Activated T-helper 17 cell treated with anti-CD3 and anti-CD28 coated beads, Interleukin-2, amount 50 U/mL, for 72 hours (primary cell): ENCODE measurements around the gene MARCHF9. TPM values are rescaled to one million over a fixed set of nuclear protein-coding genes. Genes with fewer than 3 reads are reported as not detected.

Experiments
- ATAC-seq: fragments of 150-1000 bp; cut with Tn5 transposase; replicated peaks from 2 replicates; pipeline ENCODE4 v1.10.0; 2021; ENCODE audit warnings: mild to moderate bottlenecking, moderate library complexity
- H3K27ac Mint-ChIP-seq: one replicate; pipeline ENCODE4 v1.8.0; 2022; ENCODE audit warnings: mixed read lengths
- H3K27me3 Mint-ChIP-seq: one replicate; pipeline ENCODE4 v1.8.0; 2022; ENCODE audit warnings: mixed read lengths
- H3K36me3 Mint-ChIP-seq: one replicate; pipeline ENCODE4 v1.8.0; 2022; ENCODE audit warnings: low read depth, mild to moderate bottlenecking, mixed read lengths
- H3K4me1 Mint-ChIP-seq: one replicate; pipeline ENCODE4 v1.8.0; 2022; ENCODE audit warnings: mixed read lengths
- H3K4me3 Mint-ChIP-seq: one replicate; pipeline ENCODE4 v1.8.0; 2022; ENCODE audit warnings: mild to moderate bottlenecking, mixed read lengths
- H3K9me3 Mint-ChIP-seq: one replicate; pipeline ENCODE4 v1.8.0; 2022; ENCODE audit warnings: mixed read lengths
- total RNA-seq, 2 donors: library from RNA; stranded (reverse); gene quantifications; one replicate each; pipeline ENCODE4 v1.2.3, GENCODE V29; 2022

Gene MARCHF9
- total RNA-seq, 2 donors from 2014 or later, result 22.5 to 26.9 TPM

DNA sequence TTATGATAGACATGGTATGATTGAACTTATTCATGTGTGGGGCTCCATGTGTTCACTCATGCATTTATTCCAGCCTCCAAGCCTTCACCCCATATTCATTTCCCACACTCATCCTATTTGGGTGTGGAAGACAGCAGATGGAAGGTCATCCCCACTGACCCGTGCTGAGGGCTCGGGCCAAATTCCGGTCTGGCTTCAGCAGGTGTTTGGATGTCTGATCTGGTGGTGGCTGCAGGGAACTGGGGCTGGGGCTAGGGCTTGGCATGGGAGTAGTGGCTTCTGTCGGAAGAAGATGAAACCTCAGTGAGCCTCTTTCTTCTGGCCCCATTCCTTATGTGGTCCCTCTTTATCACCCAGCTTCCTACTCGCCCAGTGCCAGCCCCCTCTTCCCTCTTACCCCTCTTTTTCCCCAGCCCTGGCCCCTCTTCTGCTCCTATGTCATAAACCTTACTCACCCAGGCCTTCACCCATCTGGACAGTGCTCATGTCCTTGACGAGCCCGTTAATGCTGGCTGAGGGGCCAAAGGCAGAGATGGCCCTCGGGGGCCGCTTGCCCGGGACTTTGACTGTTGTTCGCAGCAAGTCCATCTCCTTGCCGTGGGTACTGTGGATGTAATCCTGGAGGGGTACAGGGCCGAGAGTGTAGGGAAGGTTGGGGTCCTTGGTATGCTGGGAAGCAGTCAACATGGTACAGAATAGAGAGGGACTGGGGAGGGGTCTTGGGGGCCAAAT is 24.4 kb upstream of the MARCHF9 start:
- Mint-ChIP-seq H3K4me1 (peaks cover 10% of the 10 kb centered on the region), H3K4me3 (no peak overlapping the region), H3K36me3 (peaks cover 93% of the 10 kb centered on the region), H3K9me3 (no peaks in the 10 kb centered on the region), H3K27me3 (no peaks in the 10 kb centered on the region), H3K27ac (no peak overlapping the region)
- ATAC-seq, result no peak

DNA sequence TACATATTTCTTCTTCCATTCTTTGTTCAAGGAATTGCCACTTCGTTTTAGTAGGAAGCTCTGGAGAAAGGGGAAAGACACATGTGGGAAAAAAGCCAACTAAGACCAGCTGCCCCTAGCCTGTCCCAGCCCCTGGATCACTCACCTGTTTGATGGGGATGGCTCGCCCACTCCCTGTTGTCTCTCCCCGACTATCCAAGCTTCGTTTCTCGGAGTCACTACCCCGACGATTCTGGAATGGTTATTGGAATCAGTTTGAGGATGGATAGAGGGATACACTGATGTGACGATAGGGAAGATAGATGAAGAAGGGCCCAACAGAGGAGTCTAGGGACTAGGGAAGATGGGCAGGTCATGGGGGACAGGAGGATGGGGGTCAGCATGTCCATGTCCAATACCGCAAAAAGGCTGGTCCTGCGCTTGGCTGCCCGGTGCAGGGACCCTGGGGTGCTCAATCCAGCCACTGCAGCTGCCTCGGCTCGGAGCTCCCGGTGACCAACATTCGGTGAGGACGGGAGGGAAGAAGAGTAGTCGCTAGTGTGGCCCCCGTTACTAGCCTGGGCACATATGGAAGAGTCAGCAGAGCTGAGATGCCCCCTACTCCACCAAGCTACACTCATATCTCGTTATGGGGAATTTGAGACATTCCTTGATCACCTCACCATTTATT is 23.4 kb upstream of the MARCHF9 start:
- H3K4me3 Mint-ChIP-seq, result no peak overlapping the region
- no peaks in the 10 kb centered on the region for H3K27me3 Mint-ChIP-seq
- no peak for ATAC-seq
- H3K36me3 Mint-ChIP-seq, result peaks cover 91% of the 10 kb centered on the region
- H3K4me1 Mint-ChIP-seq, result peaks cover 13% of the 10 kb centered on the region
- H3K27ac Mint-ChIP-seq, result no peak overlapping the region
- no peaks in the 10 kb centered on the region for H3K9me3 Mint-ChIP-seq

DNA sequence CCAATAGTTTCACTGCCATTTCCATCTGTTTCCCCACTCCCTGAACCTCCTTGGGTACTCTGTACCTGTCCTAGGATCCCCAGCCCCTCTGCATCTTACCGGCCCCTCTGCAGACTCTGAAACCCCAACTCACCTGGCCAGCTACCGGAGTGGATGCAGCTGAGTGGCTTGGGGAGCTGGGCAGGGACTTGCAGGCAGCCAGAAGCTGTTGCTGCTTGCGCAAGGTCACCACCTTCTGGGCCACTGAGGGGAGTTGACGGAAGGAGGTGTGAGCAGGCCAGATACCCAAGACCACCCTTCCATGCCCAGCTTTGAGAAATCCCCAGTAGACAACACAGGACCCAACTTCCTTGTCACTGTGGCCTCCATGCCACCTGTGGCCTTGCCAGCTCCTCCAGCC is 22.6 kb upstream of the MARCHF9 start:
- no peak for ATAC-seq
- Mint-ChIP-seq H3K4me1 (peaks cover 16% of the 10 kb centered on the region), H3K4me3 (no peak overlapping the region), H3K27me3 (no peaks in the 10 kb centered on the region), H3K9me3 (no peaks in the 10 kb centered on the region), H3K27ac (peak overlapping the region; percentile 66), H3K36me3 (peaks cover 95% of the 10 kb centered on the region)

DNA sequence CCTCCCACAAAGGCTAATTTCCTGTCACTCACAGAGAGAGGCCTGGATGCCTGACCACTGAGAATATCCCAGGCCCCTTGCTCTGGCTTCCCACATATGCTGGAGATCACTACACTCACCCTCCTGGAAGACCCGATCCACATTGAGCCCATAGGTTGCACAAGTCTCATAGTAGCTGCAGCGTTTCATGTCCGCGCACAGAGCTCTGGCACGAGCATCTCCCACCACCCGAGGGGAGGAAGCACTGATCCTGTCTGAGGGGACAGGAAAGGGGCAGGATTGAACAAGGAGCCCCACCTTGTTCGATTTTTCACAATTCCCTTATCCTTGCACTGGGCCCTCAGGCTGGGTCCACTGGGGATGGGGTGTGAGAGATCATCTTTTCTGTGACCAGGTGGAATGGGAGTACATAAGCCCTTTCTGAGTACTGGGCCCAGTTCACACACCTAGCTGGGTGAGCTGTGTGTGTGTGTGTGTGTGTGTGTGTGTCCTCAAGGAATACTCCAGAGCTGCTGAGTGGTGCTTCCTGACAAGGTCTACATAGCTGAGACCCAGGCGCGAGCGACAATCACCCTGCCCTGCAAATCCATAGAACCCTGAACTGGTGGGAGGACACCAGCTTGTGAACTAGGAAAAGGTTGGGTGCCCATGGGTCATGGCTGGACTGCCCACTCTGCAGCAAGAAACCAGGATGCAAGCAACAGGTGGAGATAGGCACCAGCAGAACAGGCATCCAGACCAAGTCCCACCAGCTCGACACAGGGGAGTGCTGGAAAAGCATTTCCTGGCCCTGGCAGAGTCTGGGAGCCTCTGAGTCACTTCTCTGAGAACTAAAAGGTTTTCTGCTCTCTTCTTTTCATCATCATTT is 21.9 kb upstream of the MARCHF9 start:
- no peaks in the 10 kb centered on the region for H3K9me3 Mint-ChIP-seq
- H3K27ac Mint-ChIP-seq, result peak overlapping the region; percentile 66
- no peak for ATAC-seq
- H3K27me3 Mint-ChIP-seq, result no peaks in the 10 kb centered on the region
- peaks cover 16% of the 10 kb centered on the region for H3K4me1 Mint-ChIP-seq
- H3K36me3 Mint-ChIP-seq, result peaks cover 88% of the 10 kb centered on the region
- H3K4me3 Mint-ChIP-seq, result no peak overlapping the region

DNA sequence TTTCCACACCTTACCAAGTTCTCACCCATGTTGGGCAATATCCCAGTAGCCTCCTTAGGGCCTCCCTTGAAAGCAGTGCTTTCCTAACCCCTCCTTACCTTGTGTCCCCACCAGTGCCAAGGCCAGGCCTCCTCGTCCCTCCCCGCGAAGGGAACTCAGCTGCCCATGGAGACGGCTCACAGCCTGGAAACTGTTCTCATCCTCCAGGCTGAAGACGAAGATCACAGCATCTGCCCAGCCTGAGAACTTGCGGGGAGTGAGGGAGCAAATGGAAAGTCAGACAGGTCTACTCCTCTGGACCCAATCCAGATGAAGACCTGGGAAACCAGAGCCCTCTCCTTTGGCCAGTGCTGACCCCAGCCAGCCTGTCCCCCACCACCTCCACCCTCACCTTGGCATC is 21.0 kb upstream of the MARCHF9 start:
- H3K4me1 Mint-ChIP-seq, result peaks cover 10% of the 10 kb centered on the region
- no peak for ATAC-seq
- H3K36me3 Mint-ChIP-seq, result peaks cover 80% of the 10 kb centered on the region
- no peaks in the 10 kb centered on the region for H3K9me3 Mint-ChIP-seq
- H3K4me3 Mint-ChIP-seq, result no peak overlapping the region
- no peaks in the 10 kb centered on the region for H3K27me3 Mint-ChIP-seq
- no peak overlapping the region for H3K27ac Mint-ChIP-seq

DNA sequence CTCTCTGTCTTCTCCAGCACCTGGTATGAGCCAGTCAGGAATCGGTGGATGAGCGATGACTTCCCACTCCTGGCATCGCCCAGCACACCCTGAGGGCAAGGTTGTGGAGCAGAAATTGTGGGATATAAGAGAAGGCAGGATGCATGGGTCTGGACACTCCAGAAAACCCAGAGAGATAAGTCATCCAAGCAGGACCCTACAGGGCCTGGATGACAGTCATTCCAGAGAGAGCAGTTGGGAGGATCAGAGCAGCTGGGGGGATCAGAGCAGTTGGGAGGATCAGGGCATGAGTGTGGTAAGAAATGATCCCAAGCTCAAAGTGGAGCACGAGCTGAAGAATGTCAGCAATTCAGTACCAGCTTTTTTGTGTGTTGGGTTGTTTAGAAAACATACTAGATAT is 20.3 kb upstream of the MARCHF9 start:
- no peak for ATAC-seq
- no peaks in the 10 kb centered on the region for H3K27me3 Mint-ChIP-seq
- no peak overlapping the region for H3K4me3 Mint-ChIP-seq
- H3K36me3 Mint-ChIP-seq, result peaks cover 80% of the 10 kb centered on the region
- no peak overlapping the region for H3K27ac Mint-ChIP-seq
- H3K4me1 Mint-ChIP-seq, result peaks cover 16% of the 10 kb centered on the region
- H3K9me3 Mint-ChIP-seq, result no peaks in the 10 kb centered on the region

DNA sequence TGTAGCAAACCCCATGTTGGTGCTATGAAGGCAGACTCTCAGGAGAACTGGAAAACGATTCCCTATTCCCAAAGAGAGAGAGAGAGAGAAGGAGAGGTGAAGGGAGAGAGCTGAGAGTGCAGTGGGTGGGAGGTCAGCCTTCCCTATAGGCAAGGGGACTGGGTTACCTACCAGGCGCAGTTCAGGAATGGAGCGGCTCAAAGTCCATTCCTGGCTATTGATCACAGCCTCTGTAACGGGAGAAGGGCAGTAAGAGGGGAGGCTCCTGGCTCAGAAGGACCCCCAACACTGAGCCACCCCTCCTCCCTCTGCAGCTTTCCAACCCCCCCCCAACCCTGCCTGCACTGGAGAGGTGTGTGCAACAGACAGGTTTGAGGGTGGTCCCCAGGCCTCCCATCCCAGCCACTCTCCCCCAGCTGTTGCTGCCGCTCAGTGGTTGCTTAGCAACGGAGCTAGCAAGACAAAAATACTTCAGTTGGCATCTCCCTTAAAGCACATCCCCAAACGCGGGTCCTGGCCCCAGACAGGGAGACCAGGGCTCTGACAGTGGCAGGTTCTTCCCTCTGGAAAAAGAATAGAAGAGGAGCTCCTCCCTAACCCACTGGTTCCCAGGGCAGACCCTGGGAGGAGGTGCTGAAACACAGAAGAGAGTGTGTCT is 19.6 kb upstream of the MARCHF9 start:
- Mint-ChIP-seq H3K9me3 (no peaks in the 10 kb centered on the region), H3K27me3 (no peaks in the 10 kb centered on the region), H3K36me3 (peaks cover 75% of the 10 kb centered on the region), H3K4me1 (peaks cover 17% of the 10 kb centered on the region), H3K27ac (no peak overlapping the region), H3K4me3 (no peak overlapping the region)
- no peak for ATAC-seq

DNA sequence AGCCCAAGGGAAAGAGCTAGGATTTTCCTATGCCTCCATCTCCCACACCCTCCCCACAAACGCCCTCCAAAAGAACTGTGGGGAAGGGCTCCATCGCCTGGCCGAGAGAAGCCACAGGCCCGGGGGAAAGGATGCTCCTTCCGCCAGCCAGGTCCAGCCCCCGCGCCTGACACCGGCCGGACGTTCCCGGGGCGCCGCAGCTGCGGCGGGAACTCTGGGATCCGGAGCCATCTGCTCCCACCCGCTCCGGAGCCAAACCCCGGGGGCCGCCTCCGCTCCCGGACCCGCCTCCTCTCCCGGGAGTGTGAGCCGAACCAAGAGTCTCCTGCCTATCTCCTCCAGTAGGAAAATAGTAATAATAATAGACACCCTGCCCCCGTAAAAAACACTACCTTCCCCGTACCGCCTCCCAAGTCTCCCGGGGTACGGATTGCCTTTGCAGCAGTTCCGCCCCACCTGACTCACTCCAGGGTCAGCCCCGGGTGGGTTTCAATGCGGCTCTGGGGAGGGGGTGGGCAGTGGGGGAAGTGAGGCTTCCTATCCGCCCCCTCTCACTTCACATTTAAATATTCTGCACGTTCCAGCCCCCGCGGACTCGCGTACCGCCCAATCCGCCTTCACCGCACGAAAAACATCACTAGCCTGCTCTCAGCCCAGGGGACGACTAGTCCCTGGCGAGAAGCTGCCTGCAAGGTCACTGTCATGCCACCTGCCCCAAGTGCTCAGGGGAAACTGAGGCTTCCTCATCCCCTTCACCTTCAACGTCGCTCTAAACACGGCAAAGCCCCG is 18.8 kb upstream of the MARCHF9 start:
- Mint-ChIP-seq H3K4me1 (peaks cover 24% of the 10 kb centered on the region), H3K27me3 (no peaks in the 10 kb centered on the region), H3K9me3 (no peaks in the 10 kb centered on the region), H3K27ac (peak overlapping the region; percentile 78), H3K4me3 (no peak overlapping the region), H3K36me3 (peaks cover 74% of the 10 kb centered on the region)
- no peak for ATAC-seq

DNA sequence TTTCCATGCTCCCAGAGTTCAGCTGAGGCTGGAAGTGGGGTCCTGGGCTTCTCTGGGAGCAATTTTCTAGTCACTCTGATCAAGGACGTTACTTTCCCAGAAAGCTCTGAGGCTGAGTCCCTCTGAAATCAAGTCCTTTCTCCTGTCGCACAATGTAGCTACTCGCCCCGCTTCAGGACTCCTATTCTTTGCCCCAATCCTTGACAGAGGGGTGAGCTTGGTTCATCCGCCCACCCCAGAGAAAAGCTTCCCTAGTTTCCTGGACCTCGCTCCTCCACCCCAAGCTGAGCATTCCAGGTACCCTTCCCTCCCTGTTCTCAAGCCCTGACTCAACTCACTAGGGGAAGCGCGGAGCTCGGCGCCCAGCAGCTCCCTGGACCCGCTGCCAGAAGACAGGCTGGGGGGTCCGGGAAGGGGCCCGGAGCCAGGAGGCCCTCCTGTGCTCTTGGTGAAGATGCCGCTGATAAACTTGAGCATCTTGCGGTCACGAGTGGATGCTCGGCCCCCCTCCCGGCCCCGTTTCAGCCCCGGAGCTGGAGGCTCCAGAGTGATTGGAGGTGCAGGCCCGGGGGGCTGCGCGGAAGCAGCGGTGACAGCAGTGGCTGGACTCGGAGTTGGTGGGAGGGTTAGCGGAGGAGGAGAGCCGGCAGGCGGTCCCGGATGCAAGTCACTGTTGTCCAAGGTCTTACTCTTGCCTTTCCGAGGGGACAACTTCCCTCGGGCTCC is 18.0 kb upstream of the MARCHF9 start:
- Mint-ChIP-seq H3K4me3 (no peak overlapping the region), H3K4me1 (peaks cover 27% of the 10 kb centered on the region), H3K27ac (peak overlapping the region; percentile 78), H3K9me3 (no peaks in the 10 kb centered on the region), H3K27me3 (no peaks in the 10 kb centered on the region), H3K36me3 (peaks cover 69% of the 10 kb centered on the region)
- no peak for ATAC-seq

DNA sequence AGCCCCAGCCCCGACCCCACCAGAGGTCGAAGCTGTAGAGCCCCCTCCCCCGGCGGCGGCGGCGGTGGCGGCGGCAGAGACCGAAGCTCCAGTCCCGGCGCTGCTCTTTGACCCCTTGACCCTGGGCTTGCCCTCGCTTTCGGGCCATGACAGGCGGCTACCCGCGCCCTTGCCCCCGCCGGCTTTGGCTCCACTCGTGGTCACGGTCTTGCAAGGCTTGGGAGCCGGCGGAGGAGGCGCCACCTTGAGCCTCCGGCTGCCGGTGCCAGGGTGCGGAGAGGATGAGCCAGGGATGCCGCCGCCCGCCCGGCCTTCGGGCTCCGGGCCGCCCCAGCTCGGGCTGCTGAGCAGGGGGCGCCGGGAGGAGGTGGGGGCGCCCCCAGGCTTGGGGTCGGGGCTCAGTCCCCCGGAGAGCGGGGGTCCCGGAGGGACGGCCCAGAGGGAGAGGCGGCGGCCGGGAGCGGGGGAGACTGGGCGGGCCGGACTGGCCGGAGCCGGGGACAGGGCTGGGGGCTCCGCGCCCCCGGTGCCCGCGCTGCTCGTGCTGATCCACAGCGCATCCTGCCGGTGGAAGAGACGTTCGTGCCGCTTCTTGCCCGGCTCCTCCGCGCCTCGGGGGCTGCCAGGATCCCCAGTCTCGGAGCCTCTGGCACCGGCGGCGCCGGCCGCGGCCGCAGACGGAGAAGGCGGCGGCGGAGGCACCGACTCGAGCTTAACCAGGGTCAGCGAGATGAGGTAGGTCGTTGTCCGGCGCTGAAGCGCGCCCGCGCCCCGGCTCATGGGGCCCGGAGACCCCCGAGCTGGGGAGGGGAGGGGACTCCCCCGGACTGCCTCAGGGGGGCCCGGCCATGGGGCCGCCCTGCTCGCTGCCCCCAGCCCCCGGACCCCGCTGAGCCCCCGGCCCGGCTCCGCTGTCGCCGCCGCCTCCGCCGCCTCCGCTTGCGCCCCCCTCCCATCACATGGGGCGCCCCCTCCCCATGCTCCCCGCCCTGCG is 17.1 kb upstream of the MARCHF9 start:
- Mint-ChIP-seq H3K4me1 (peaks cover 23% of the 10 kb centered on the region), H3K4me3 (no peak overlapping the region), H3K9me3 (no peaks in the 10 kb centered on the region), H3K27me3 (no peaks in the 10 kb centered on the region), H3K27ac (no peak overlapping the region), H3K36me3 (peaks cover 61% of the 10 kb centered on the region)
- no peak for ATAC-seq

DNA sequence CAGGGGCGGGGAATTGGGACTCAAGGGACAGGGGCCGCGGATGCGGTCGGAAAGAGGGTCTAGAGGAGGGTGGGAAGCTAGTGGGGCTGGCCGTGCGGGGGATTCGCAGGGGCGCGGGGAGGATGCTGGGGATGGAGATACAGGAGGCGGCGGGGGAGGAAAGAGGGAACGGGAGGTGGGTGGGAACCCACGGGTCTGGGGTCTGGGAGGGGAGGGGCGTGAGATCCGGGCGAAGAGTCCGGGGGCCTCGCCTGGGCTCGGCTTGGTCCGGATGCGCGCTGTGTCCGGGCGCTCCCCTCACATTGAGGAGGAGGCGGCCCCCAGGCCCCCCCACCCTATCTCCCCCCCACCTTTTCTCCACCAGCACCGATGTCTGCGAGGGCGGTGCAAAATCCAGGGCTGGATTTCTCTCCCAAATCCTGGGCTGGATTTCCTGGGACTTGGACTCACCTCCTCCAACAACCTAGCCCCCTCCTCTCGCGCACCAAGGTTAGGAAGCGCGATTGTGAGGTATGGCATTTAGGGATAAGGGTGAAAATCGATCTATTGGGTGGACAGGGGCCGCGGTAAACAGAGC is 16.2 kb upstream of the MARCHF9 start, which contains the start of gene AGAP2:
AGAP2 (minus strand) TSS at position 82 of the 577 bp plus-strand sequence. CDS start 496 bp downstream, outside the sequence.
- Mint-ChIP-seq H3K4me3 (peak within 1 kb of the TSS; percentile 99), H3K36me3 (peaks cover 51% of the 10 kb centered on the region), H3K27ac (peak within 1 kb of the TSS; percentile 80), H3K9me3 (no peaks in the 10 kb centered on the region), H3K27me3 (no peaks in the 10 kb centered on the region), H3K4me1 (peaks cover 22% of the 10 kb centered on the region)
- no peak for ATAC-seq

DNA sequence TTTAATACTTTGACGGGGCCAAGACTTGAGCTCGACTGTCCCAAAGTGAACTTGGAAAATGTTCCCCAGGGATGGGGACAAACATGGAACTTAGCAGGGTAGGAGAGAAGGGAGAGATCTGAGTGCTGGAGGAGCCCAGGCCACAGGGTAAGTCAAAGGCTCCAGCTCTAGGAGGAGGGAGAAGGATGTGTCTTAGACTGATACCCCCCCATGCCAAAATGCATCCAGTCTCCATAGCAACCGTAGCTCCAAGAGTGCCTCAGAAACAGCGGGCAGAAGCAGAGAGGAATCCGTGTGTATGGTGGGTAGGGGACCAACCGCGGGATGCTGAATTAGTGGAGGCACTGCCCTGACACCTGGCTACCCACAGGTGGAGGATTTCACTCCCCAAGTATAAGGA is 15.5 kb upstream of the MARCHF9 start:
- peak overlapping the region; percentile 99 for H3K4me3 Mint-ChIP-seq
- no peaks in the 10 kb centered on the region for H3K27me3 Mint-ChIP-seq
- H3K27ac Mint-ChIP-seq, result peak overlapping the region; percentile 80
- no peak for ATAC-seq
- H3K36me3 Mint-ChIP-seq, result peaks cover 48% of the 10 kb centered on the region
- peaks cover 27% of the 10 kb centered on the region for H3K4me1 Mint-ChIP-seq
- no peaks in the 10 kb centered on the region for H3K9me3 Mint-ChIP-seq
